GM12892 (cell line): ENCODE measurements around the gene SYNE2.

ENCODE experiments used
- POLR2A ChIP-seq: IDR thresholded peaks from 2 replicates; pipeline ENCODE4 v1.6.1; 2011; ENCODE audit warnings: low read depth, low read length, control low read depth
- POLR2AphosphoS5 ChIP-seq: IDR thresholded peaks from 2 replicates; pipeline ENCODE4 v1.6.1; 2011; ENCODE audit warnings: low read depth, low read length, control low read depth
- TAF1 ChIP-seq: IDR thresholded peaks from 2 replicates; pipeline ENCODE4 v1.6.1; 2011; ENCODE audit warnings: low read depth, mild to moderate bottlenecking, control low read depth, low read length, borderline replicate concordance

DNA sequence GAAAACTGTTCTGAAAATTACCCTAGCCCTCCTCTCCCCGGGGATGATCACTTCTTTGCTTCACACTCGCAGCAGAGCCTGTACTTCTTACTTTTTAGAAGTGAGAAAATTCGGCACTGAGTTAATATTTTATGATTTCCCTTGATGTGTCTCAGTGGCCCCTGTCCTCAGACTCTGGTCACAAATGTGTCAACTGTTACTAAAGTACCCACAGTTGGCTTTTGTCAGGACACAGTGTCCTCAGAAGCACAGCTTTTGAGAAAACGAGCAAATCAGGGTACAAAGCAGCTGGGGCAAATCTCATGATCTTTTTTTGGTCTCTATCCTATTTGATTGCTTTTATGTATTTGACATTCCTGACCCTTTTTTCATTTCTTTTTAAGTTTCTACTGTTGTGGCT is 142.5 kb downstream of the SYNE2 start:
- TF ChIP-seq POLR2A (no peak), POLR2AphosphoS5 (no peak), TAF1 (no peak)
